IMR-90 (cell line): Measurements from ENCODE around the gene GPHA2. TPM values are rescaled to one million over a fixed set of nuclear protein-coding genes. Genes with fewer than 3 reads are reported as not detected.

ENCODE experiments used
- ATAC-seq: fragments of 200-7000 bp; cut with Tn5 transposase; 2 replicates; pipeline ENCODE4 v1.9.1; 2020; ENCODE audit warnings: low read depth, mild to moderate bottlenecking, moderate library complexity
- BruUV-seq: library from RNA; stranded (reverse); fragments of 400-500 nt; replicated peaks from 2 replicates; lab custom pipeline; 2021; lab: Mats Ljungman, UMichigan
- CTCF ChIA-PET: fragments of 300-600 bp; formaldehyde crosslinking; extraction: SDS; loops from one replicate; lab custom pipeline; 2021; ENCODE audit warnings: antibody characterized with exemption; lab: Yijun Ruan, JAX
- POLR2A ChIA-PET: fragments of 300-600 bp; sonication (Branson Sonifier 250); formaldehyde crosslinking; loops from one replicate; lab custom pipeline; 2022; ENCODE audit warnings: antibody characterized with exemption; ENCODE audit not compliant: unreplicated experiment; lab: Charles Lee
- DNase-seq: peaks from one replicate; pipeline ENCODE4 v3.0.0; 2013
- H2AFZ ChIP-seq: replicated peaks from 2 replicates; pipeline ENCODE3; 2013; ENCODE audit warnings: low read length, mild to moderate bottlenecking; ENCODE audit not compliant: poor library complexity
- H2AK5ac ChIP-seq: 2 replicates; pipeline ENCODE4 v1.6.1; 2013; ENCODE audit warnings: low read depth, low read length, inconsistent platforms
- H2AK9ac ChIP-seq: replicated peaks from 2 replicates; pipeline ENCODE3; 2013; ENCODE audit warnings: mild to moderate bottlenecking, low read depth, low read length, moderate library complexity; ENCODE audit not compliant: poor library complexity
- H2BK120ac ChIP-seq: 2 replicates; pipeline ENCODE4 v1.6.1; 2013; ENCODE audit warnings: low read depth, low read length, inconsistent platforms
- H2BK15ac ChIP-seq: 3 replicates; pipeline ENCODE4 v1.6.1; 2013; ENCODE audit warnings: low read depth, low read length, inconsistent platforms
- H2BK20ac ChIP-seq: 2 replicates; pipeline ENCODE4 v1.6.1; 2013; ENCODE audit warnings: low read depth, mild to moderate bottlenecking, inconsistent platforms, low read length, moderate library complexity
- H2BK5ac ChIP-seq: 2 replicates; pipeline ENCODE4 v1.6.1; 2013; ENCODE audit warnings: mild to moderate bottlenecking, low read depth, low read length, inconsistent platforms; ENCODE audit not compliant: poor library complexity, severe bottlenecking
- H3K14ac ChIP-seq: replicated peaks from 2 replicates; pipeline ENCODE4 v1.6.1; 2013; ENCODE audit warnings: low read depth, low read length, inconsistent platforms
- H3K18ac ChIP-seq: 2 replicates; pipeline ENCODE4 v1.6.1; 2013; ENCODE audit warnings: low read depth, low read length, control low read depth
- H3K23ac ChIP-seq: 2 replicates; pipeline ENCODE4 v1.6.1; 2013; ENCODE audit warnings: low read depth, low read length, inconsistent platforms
- H3K27ac ChIP-seq: 2 replicates; pipeline ENCODE4 v1.5.1; 2013; ENCODE audit warnings: mild to moderate bottlenecking, control low read depth, low read length; ENCODE audit not compliant: insufficient read depth
- H3K27me3 ChIP-seq: 2 replicates; pipeline ENCODE4 v1.6.1; 2013; ENCODE audit warnings: low read length; ENCODE audit not compliant: control insufficient read depth, insufficient read depth
- H3K36me3 ChIP-seq: 2 replicates; pipeline ENCODE4 v1.6.1; 2013; ENCODE audit warnings: low read length, mixed read lengths; ENCODE audit not compliant: control insufficient read depth, insufficient read depth
- H3K4ac ChIP-seq: 2 replicates; pipeline ENCODE4 v1.6.1; 2013; ENCODE audit warnings: low read depth, low read length, inconsistent platforms
- H3K4me1 ChIP-seq: 2 replicates; pipeline ENCODE4 v1.6.1; 2013; ENCODE audit warnings: low read length, mixed read lengths; ENCODE audit not compliant: control insufficient read depth, insufficient read depth
- H3K4me2 ChIP-seq: 2 replicates; pipeline ENCODE4 v1.6.1; 2013; ENCODE audit warnings: low read depth, mild to moderate bottlenecking, control low read depth, low read length, moderate library complexity
- H3K4me3 ChIP-seq: 2 replicates; pipeline ENCODE4 v1.5.1; 2013; ENCODE audit warnings: low read depth, mild to moderate bottlenecking, control low read depth, low read length, moderate library complexity; ENCODE audit not compliant: insufficient read depth
- H3K56ac ChIP-seq: 2 replicates; pipeline ENCODE4 v1.6.1; 2013; ENCODE audit warnings: low read length, inconsistent platforms; ENCODE audit not compliant: insufficient read depth; ENCODE audit errors: extremely low read depth
- H3K79me1 ChIP-seq, 2 experiments: 2 replicates each; pipeline ENCODE4 v1.6.1; 2013; ENCODE audit warnings: low read length in 2 of 2, inconsistent platforms in 1 of 2, low read depth in 1 of 2
- H3K9ac ChIP-seq: 2 replicates; pipeline ENCODE4 v1.6.1; 2013; ENCODE audit warnings: low read depth, low read length, control low read depth
- H3K9me1 ChIP-seq: 2 replicates; pipeline ENCODE4 v1.6.1; 2013; ENCODE audit warnings: low read length, inconsistent platforms; ENCODE audit not compliant: insufficient read depth
- H3K9me3 ChIP-seq: 2 replicates; pipeline ENCODE4 v1.6.1; 2013; ENCODE audit warnings: low read length; ENCODE audit not compliant: control insufficient read depth, insufficient read depth
- H4K20me1 ChIP-seq: 2 replicates; pipeline ENCODE4 v1.6.1; 2013; ENCODE audit warnings: low read length, inconsistent platforms; ENCODE audit not compliant: insufficient read depth
- H4K5ac ChIP-seq: 2 replicates; pipeline ENCODE4 v1.6.1; 2013; ENCODE audit warnings: mild to moderate bottlenecking, low read depth, low read length, control low read depth
- H4K8ac ChIP-seq, 2 experiments: 2 replicates each; pipeline ENCODE4 v1.6.1; 2013; ENCODE audit warnings: low read depth in 2 of 2, low read length in 2 of 2, control low read depth in 1 of 2, inconsistent platforms in 1 of 2
- H4K91ac ChIP-seq: 2 replicates; pipeline ENCODE4 v1.6.1; 2013; ENCODE audit warnings: low read depth, low read length, inconsistent platforms; ENCODE audit not compliant: insufficient read depth
- CHD1 ChIP-seq: IDR thresholded peaks from 2 replicates; pipeline ENCODE4 v1.6.1; 2012; ENCODE audit warnings: low read depth, low read length, improper control_type of control experiment
- NFE2L2 ChIP-seq: fragments of 150-350 bp; IDR thresholded peaks from 2 replicates; pipeline ENCODE4 v1.6.1; 2016; ENCODE audit warnings: low read depth, mild to moderate bottlenecking, low read length
- RAD21 ChIP-seq: IDR thresholded peaks from 2 replicates; pipeline ENCODE4 v1.6.1; 2012; ENCODE audit warnings: low read length, improper control_type of control experiment
- WGBS, 2 experiments: methylation state at CpG; one replicate each; pipeline versions ENCODE4 v1.1.5 to v1.1.7; 2013; ENCODE audit warnings: missing lambda C conversion rate in 2 of 2; ENCODE audit not compliant: insufficient read length in 1 of 2; ENCODE audit errors: extremely low coverage in 2 of 2; 5-methylcytosine and 5-hydroxymethylcytosine counted together
- dilution Hi-C: fragments of 300-500 bp; cut with HindIII; formaldehyde crosslinking; loops from one replicate; pipeline ENCODE4 v1.14.3; 2018; ENCODE audit warnings: low sequenced_read_pairs; ENCODE audit not compliant: unreplicated experiment
- in situ Hi-C: fragments of 300-500 bp; cut with MboI; formaldehyde crosslinking; loops from 3 replicates; pipeline ENCODE4 v1.14.3; 2019; ENCODE audit warnings: low sequenced_read_pairs, inconsistent platforms, mixed read lengths
- intact Hi-C: fragments of 100-400 bp; cut with micrococcal nuclease; formaldehyde crosslinking; loops from 2 replicates; pipeline ENCODE4 v1.10.0; 2022
- polyA plus RNA-seq, 3 experiments: library from polyadenylated mRNA; depleted of rRNA; stranded (reverse); fragments of >200 nt; gene quantifications; 2 replicates each; pipeline ENCODE4 v1.2.3, GENCODE V29; 2012; ENCODE audit warnings: low replicate concordance in 1 of 3
- total RNA-seq: library from RNA; depleted of rRNA; stranded (reverse); fragments of >200 nt; gene quantifications from 2 replicates; pipeline ENCODE4 v1.2.3, GENCODE V29; 2012
- TF ChIP-seq, protein P1 (sequence below): fragments of 150-350 bp; IDR thresholded peaks from 2 replicates; pipeline ENCODE4 v1.6.1; 2017; ENCODE audit warnings: mild to moderate bottlenecking, antibody characterized with exemption, low read length, low read depth

GPHA2 gene
- total and polyA plus RNA-seq, 2 of the 4 experiments (the other 2 are of a cell fraction), result not detected

- no peak overlapping the region for H3K14ac ChIP-seq
- no peak overlapping the region for H2AK9ac ChIP-seq
- no peak overlapping the region for H4K5ac ChIP-seq
- no peak overlapping the region for H3K56ac ChIP-seq
- no peak overlapping the region for H2BK120ac ChIP-seq
- H3K9ac ChIP-seq, result no peak overlapping the region
- ChIA-PET POLR2A (no interaction called here), CTCF (no interaction called here)
- H3K27me3 ChIP-seq, result peaks cover 2% of the 10 kb centered on the region; the same call in 1 of the 2 replicates
- no peaks in the 10 kb centered on the region for H3K36me3 ChIP-seq
- H3K79me1 ChIP-seq, result no peaks in the 10 kb centered on the region
- H4K8ac ChIP-seq, result no peak overlapping the region
- H4K91ac ChIP-seq, result no peak overlapping the region
- TF ChIP-seq, protein P1, sequence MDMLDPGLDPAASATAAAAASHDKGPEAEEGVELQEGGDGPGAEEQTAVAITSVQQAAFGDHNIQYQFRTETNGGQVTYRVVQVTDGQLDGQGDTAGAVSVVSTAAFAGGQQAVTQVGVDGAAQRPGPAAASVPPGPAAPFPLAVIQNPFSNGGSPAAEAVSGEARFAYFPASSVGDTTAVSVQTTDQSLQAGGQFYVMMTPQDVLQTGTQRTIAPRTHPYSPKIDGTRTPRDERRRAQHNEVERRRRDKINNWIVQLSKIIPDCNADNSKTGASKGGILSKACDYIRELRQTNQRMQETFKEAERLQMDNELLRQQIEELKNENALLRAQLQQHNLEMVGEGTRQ, result no peak
- TF ChIP-seq CHD1, result no peak
- no peak for TF ChIP-seq RAD21
- no peak for TF ChIP-seq NFE2L2
- intact Hi-C loops, result no loop called here
- H3K18ac ChIP-seq, result no peak overlapping the region
- H4K20me1 ChIP-seq, result no peaks in the 10 kb centered on the region
- no peak overlapping the region for H2AK5ac ChIP-seq
- 0 out of 2 replicates have a peak, but pooled peaks cover 1% of the 10 kb centered on the region for H3K4me1 ChIP-seq
- no peak overlapping the region for H2BK15ac ChIP-seq
- no peak overlapping the region for H3K23ac ChIP-seq
- 92% methylated on average over 8 of the region's 8 CpGs; no CpG with 5 or more reads in 1 of the 2 experiments for WGBS, 2 experiments
- in situ Hi-C loops, result no loop called here
- H2BK20ac ChIP-seq, result no peak overlapping the region
- DNase-seq (no peak), ATAC-seq (no peak)
- dilution Hi-C loops, result no loop called here
- H3K4me2 ChIP-seq, result no peak overlapping the region
- no peak overlapping the region for H2AFZ ChIP-seq
- no TSS peak for BruUV-seq
- H3K4me3 ChIP-seq, result no peak overlapping the region
- H3K9me1 ChIP-seq, result no peaks in the 10 kb centered on the region; the same call in 1 of the 2 replicates
- no peak overlapping the region for H2BK5ac ChIP-seq
- H3K27ac ChIP-seq, result no peak overlapping the region
- H3K9me3 ChIP-seq, result no peaks in the 10 kb centered on the region
- H3K4ac ChIP-seq, result no peak overlapping the region
Measured at GRCh38 chr11:64970731-64971151, 35.0 kb upstream of the GPHA2 start.
